Iris pigment epithelial cell (primary cell): ENCODE data around the gene PRKAR1B.

Experiments
- DNase-seq: peaks from one replicate; pipeline ENCODE4 v3.0.0-alpha.2; 2011; ENCODE audit warnings: low read depth

The PRKAR1B gene

GRCh38 chr7:691361-692045, 35.6 kb downstream of the PRKAR1B start:
- DNase-seq, result no peak

- DNase-seq, result no peak
Observed at GRCh38 chr7:690478-691360, 36.4 kb downstream of the PRKAR1B start.

GRCh38 chr7:685540-685939, 41.5 kb downstream of the PRKAR1B start:
- no peak for DNase-seq

GRCh38 chr7:684416-684815, 42.7 kb downstream of the PRKAR1B start:
- DNase-seq, result no peak

GRCh38 chr7:683526-684205, 43.4 kb downstream of the PRKAR1B start:
- no peak for DNase-seq

GRCh38 chr7:682810-683209, 44.3 kb downstream of the PRKAR1B start:
- DNase-seq, result no peak

GRCh38 chr7:681551-682307, 45.4 kb downstream of the PRKAR1B start:
- DNase-seq, result no peak

GRCh38 chr7:680411-681127, 46.5 kb downstream of the PRKAR1B start:
- no peak for DNase-seq

- no peak for DNase-seq
Observed at GRCh38 chr7:676972-677385, 50.1 kb downstream of the PRKAR1B start.

GRCh38 chr7:676246-676971, 50.7 kb downstream of the PRKAR1B start:
- DNase-seq, result no peak

GRCh38 chr7:674454-675410, 52.3 kb downstream of the PRKAR1B start:
- no peak for DNase-seq

- no peak for DNase-seq
Observed at GRCh38 chr7:673681-674453, 53.2 kb downstream of the PRKAR1B start.

- DNase-seq, result no peak
Observed at GRCh38 chr7:672891-673290, 54.2 kb downstream of the PRKAR1B start.

GRCh38 chr7:671415-672042, 55.6 kb downstream of the PRKAR1B start:
- no peak for DNase-seq

- DNase-seq, result no peak
Observed at GRCh38 chr7:670501-671390, 56.3 kb downstream of the PRKAR1B start.

GRCh38 chr7:668958-669357, 58.1 kb downstream of the PRKAR1B start:
- DNase-seq, result no peak
